PC-9 (cell line): Measurements from ENCODE around the gene MYMX. TPM values are rescaled to one million over a fixed set of nuclear protein-coding genes. Genes with fewer than 3 reads are reported as not detected.
"Not testable (repeated sequence)": the region's sequence is repeated elsewhere in the genome, so short reads cannot be mapped to it uniquely, and the experiment has no call there.

Source experiments
- BruUV-seq: library from RNA; stranded (reverse); fragments of 400-500 nt; replicated peaks from 2 replicates; lab custom pipeline; 2021; lab: Mats Ljungman, UMichigan
- CTCF ChIA-PET: fragments of 300-600 bp; sonication (Branson Sonifier 250); formaldehyde crosslinking; loops from one replicate; lab custom pipeline; 2022; ENCODE audit warnings: antibody characterized with exemption; lab: Charles Lee
- POLR2A ChIA-PET: fragments of 300-600 bp; sonication (Branson Sonifier 250); formaldehyde crosslinking; loops from one replicate; lab custom pipeline; 2022; ENCODE audit warnings: antibody characterized with exemption; ENCODE audit not compliant: unreplicated experiment; lab: Charles Lee
- DNase-seq, 2 experiments: peaks; one replicate each; pipeline versions ENCODE4 v3.0.0 to v3.0.0-alpha.2; 2015 to 2022; ENCODE audit warnings: mixed read lengths in 1 of 2
- H2AFZ ChIP-seq: fragments of 200-600 bp; sonication (generic); 2 replicates; pipeline ENCODE4 v1.8.1; 2017; ENCODE audit warnings: antibody characterized with exemption
- H3F3A ChIP-seq: fragments of 200-600 bp; sonication (generic); 2 replicates; pipeline ENCODE4 v1.8.1; 2017; ENCODE audit warnings: antibody characterized with exemption, mild to moderate bottlenecking, low read depth; ENCODE audit not compliant: insufficient read depth
- H3K27ac ChIP-seq: fragments of 200-600 bp; sonication (generic); 2 replicates; pipeline ENCODE4 v1.6.1; 2016; ENCODE audit warnings: mixed run types
- H3K27me3 ChIP-seq: fragments of 200-600 bp; sonication (generic); 2 replicates; pipeline ENCODE4 v1.6.1; 2016; ENCODE audit warnings: low read depth, mixed run types; ENCODE audit not compliant: insufficient read depth
- H3K36me3 ChIP-seq: fragments of 200-600 bp; sonication (generic); 2 replicates; pipeline ENCODE4 v1.6.1; 2016; ENCODE audit warnings: low read depth, mixed run types
- H3K4me1 ChIP-seq: fragments of 200-600 bp; sonication (generic); replicated peaks from 2 replicates; pipeline ENCODE4 v1.6.1; 2016; ENCODE audit warnings: mixed run types; ENCODE audit not compliant: insufficient read depth
- H3K4me2 ChIP-seq: fragments of 200-600 bp; sonication (generic); 2 replicates; pipeline ENCODE4 v1.6.1; 2017; ENCODE audit warnings: mixed run types
- H3K4me3 ChIP-seq: fragments of 200-600 bp; sonication (generic); 2 replicates; pipeline ENCODE4 v1.6.1; 2016; ENCODE audit warnings: mixed run types
- H3K79me2 ChIP-seq: fragments of 200-600 bp; sonication (generic); 2 replicates; pipeline ENCODE4 v1.6.1; 2017; ENCODE audit warnings: low read depth, mixed run types
- H3K9me2 ChIP-seq: fragments of 200-600 bp; sonication (generic); 2 replicates; pipeline ENCODE4 v1.8.1; 2017; ENCODE audit warnings: mild to moderate bottlenecking; ENCODE audit not compliant: insufficient read depth
- H3K9me3 ChIP-seq: fragments of 200-600 bp; sonication (generic); 2 replicates; pipeline ENCODE4 v1.8.1; 2016; ENCODE audit warnings: low read depth; ENCODE audit not compliant: insufficient read depth
- H4K20me1 ChIP-seq: fragments of 200-600 bp; sonication (generic); 2 replicates; pipeline ENCODE4 v1.8.1; 2017; ENCODE audit not compliant: insufficient read depth
- EZH2 ChIP-seq: fragments of 200-600 bp; sonication (generic); IDR thresholded peaks from 2 replicates; pipeline ENCODE4 v1.8.0; 2017; ENCODE audit warnings: antibody characterized with exemption, low read depth
- intact Hi-C: fragments of 100-400 bp; cut with micrococcal nuclease; formaldehyde crosslinking; loops from one replicate; pipeline ENCODE4 v1.10.0; 2022; ENCODE audit not compliant: unreplicated experiment
- total RNA-seq: library from RNA; stranded (reverse); gene quantifications from 2 replicates; pipeline ENCODE4 v1.2.3, GENCODE V29; 2021
- TF ChIP-seq, protein P1 (sequence below): fragments of 200-600 bp; sonication (generic); conservative IDR thresholded peaks from 2 replicates; pipeline ENCODE4 v1.6.1; 2017; ENCODE audit warnings: mixed run types, antibody characterized with exemption, mild to moderate bottlenecking, moderate library complexity

The MYMX gene
- total RNA-seq, 1 experiment from 2014 or later = not detected

DNA sequence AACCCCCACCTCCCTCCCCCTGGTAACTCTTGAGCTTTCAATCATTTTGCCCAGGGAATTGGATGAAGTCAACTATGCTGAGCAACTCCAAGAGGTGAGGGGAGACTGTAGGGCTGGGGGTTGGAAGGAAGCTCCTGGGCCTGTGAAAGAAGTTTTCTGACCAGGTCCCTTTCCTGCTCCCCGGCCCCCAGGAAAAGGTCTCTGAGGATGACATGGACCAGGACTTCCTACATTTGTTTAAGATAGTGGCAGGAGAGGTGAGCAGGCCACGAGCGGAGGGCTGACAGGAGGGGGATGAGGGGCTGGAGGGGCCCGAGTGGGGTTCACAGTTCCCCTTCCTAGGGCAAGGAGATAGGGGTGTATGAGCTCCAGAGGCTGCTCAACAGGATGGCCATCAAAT is 36.3 kb upstream of the MYMX start:
- CTCF ChIA-PET = no interaction called here
- H2AFZ ChIP-seq = no peak overlapping the region
- H3K36me3 ChIP-seq = no peaks in the 10 kb centered on the region
- H3K4me1 ChIP-seq = no peaks in the 10 kb centered on the region
- H3K9me3 ChIP-seq = no peaks in the 10 kb centered on the region
- intact Hi-C loops = no loop called here
- BruUV-seq = no TSS peak
- H4K20me1 ChIP-seq = no peaks in the 10 kb centered on the region
- no peak overlapping the region for H3K4me2 ChIP-seq
- H3K79me2 ChIP-seq = no peaks in the 10 kb centered on the region
- H3K9me2 ChIP-seq = no peaks in the 10 kb centered on the region
- POLR2A ChIA-PET = no interaction called here
- no peaks in the 10 kb centered on the region for H3K27me3 ChIP-seq
- peaks cover 15% of the 10 kb centered on the region; the same call in 1 of the 2 replicates for H3F3A ChIP-seq
- TF ChIP-seq, protein P1, sequence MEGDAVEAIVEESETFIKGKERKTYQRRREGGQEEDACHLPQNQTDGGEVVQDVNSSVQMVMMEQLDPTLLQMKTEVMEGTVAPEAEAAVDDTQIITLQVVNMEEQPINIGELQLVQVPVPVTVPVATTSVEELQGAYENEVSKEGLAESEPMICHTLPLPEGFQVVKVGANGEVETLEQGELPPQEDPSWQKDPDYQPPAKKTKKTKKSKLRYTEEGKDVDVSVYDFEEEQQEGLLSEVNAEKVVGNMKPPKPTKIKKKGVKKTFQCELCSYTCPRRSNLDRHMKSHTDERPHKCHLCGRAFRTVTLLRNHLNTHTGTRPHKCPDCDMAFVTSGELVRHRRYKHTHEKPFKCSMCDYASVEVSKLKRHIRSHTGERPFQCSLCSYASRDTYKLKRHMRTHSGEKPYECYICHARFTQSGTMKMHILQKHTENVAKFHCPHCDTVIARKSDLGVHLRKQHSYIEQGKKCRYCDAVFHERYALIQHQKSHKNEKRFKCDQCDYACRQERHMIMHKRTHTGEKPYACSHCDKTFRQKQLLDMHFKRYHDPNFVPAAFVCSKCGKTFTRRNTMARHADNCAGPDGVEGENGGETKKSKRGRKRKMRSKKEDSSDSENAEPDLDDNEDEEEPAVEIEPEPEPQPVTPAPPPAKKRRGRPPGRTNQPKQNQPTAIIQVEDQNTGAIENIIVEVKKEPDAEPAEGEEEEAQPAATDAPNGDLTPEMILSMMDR = no peak
- no peak for TF ChIP-seq EZH2
- DNase-seq = no peak
- no peak overlapping the region for H3K4me3 ChIP-seq
- H3K27ac ChIP-seq = no peak overlapping the region

DNA sequence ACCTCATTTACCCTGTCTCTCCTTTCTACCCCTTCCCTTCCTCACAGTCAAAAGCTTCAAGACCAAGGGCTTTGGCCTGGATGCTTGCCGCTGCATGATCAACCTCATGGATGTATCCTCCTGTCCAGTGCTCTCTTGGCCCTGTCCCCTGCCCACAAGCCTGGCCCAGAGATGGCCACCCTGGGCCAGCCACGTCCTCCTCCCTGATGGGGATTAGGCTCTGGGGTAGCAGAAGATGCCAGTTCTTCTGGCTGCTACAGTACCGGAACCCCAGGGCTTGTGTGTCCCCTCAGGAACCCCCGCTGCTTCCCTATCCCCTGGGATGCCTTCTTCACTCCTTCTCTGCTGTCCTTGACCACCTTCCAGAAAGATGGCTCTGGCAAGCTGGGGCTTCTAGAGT is 35.8 kb upstream of the MYMX start:
- intact Hi-C loops = no loop called here

DNA sequence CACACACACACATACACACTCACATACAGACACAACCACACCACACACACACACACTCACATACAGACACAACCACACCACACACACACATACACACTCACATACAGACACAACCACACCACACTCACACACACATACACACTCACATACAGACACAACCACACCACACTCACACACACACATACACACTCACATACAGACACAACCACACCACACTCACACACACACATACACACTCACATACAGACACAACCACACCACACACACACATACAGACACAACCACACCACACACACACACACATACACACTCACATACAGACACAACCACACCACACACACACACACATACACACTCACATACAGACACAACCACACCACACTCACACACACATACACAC is 34.9 kb upstream of the MYMX start:
- H3K4me1 ChIP-seq, POLR2A ChIA-PET, H3K36me3 ChIP-seq, DNase-seq, H3K27ac ChIP-seq, BruUV-seq, intact Hi-C loops, H2AFZ ChIP-seq, H3K9me2 ChIP-seq, H3K4me3 ChIP-seq, H4K20me1 ChIP-seq, H3K79me2 ChIP-seq, H3K27me3 ChIP-seq, H3K4me2 ChIP-seq, H3K9me3 ChIP-seq, CTCF ChIA-PET: not testable (repeated sequence)
- peaks cover 15% of the 10 kb centered on the region; the same call in 1 of the 2 replicates for H3F3A ChIP-seq

More for the DNA sequence above, 35.8 kb upstream of the MYMX start:
- no peak overlapping the region for H3K4me2 ChIP-seq
- POLR2A ChIA-PET = no interaction called here
- H3K79me2 ChIP-seq = no peaks in the 10 kb centered on the region
- no peaks in the 10 kb centered on the region for H4K20me1 ChIP-seq
- H2AFZ ChIP-seq = no peak overlapping the region
- CTCF ChIA-PET = interaction anchor here (0.7 kb wide), 1 partner anchor 512 kb away, joined by 3 read pairs; no protein-coding TSS in a partner anchor
- no peaks in the 10 kb centered on the region for H3K9me2 ChIP-seq
- no peak overlapping the region for H3K27ac ChIP-seq
- no peaks in the 10 kb centered on the region for H3K4me1 ChIP-seq
- no peaks in the 10 kb centered on the region for H3K27me3 ChIP-seq
- BruUV-seq = no TSS peak
- no peaks in the 10 kb centered on the region for H3K9me3 ChIP-seq
- TF ChIP-seq, protein P1 = no peak
- TF ChIP-seq EZH2 = no peak
- no peak overlapping the region for H3K4me3 ChIP-seq
- DNase-seq = no peak
- no peaks in the 10 kb centered on the region for H3K36me3 ChIP-seq
- H3F3A ChIP-seq = peaks cover 15% of the 10 kb centered on the region; the same call in 1 of the 2 replicates

DNA sequence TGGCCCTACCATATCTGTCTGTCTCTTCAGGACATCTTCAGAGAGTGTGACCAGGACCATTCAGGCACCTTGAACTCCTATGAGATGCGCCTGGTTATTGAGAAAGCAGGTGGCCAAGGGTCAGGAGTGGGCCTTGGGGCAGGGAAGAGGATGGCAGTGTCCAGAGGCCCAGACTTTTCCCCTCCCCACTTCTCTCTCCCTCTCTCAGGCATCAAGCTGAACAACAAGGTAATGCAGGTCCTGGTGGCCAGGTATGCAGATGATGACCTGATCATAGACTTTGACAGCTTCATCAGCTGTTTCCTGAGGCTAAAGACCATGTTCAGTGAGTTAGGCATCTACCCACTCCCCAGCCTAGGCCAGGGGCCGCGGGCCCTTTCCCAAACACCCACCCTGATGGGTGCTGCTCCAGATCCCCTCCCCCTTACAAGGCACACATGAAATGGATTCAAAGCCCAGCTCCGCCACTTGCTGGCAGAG is 33.8 kb upstream of the MYMX start:
- H3K36me3 ChIP-seq = no peaks in the 10 kb centered on the region
- no peak for TF ChIP-seq EZH2
- TF ChIP-seq, protein P1 = no peak
- no peaks in the 10 kb centered on the region for H4K20me1 ChIP-seq
- H3F3A ChIP-seq = peaks cover 12% of the 10 kb centered on the region; the same call in 1 of the 2 replicates
- H3K27me3 ChIP-seq = no peaks in the 10 kb centered on the region
- no peaks in the 10 kb centered on the region for H3K4me1 ChIP-seq
- no peaks in the 10 kb centered on the region for H3K9me3 ChIP-seq
- H2AFZ ChIP-seq = no peak overlapping the region
- no peak overlapping the region for H3K4me3 ChIP-seq
- ChIA-PET CTCF (interaction anchor here (0.6 kb wide), 1 partner anchor 36 kb away, joined by 3 read pairs; no protein-coding TSS in a partner anchor), POLR2A (interaction anchor here (0.6 kb wide), 1 partner anchor 54 kb away, joined by 17 read pairs; no protein-coding TSS in a partner anchor)
- intact Hi-C loops = no loop called here
- no peak overlapping the region for H3K27ac ChIP-seq
- BruUV-seq = no TSS peak
- H3K4me2 ChIP-seq = no peak overlapping the region
- no peaks in the 10 kb centered on the region for H3K9me2 ChIP-seq
- no peak for DNase-seq
- no peaks in the 10 kb centered on the region for H3K79me2 ChIP-seq
